ENCODE data around the gene GSN. TPM values are rescaled to one million over a fixed set of nuclear protein-coding genes. Genes with fewer than 3 reads are reported as not detected.
A peak's percentile ranks its signal among the peaks of the same experiment; 100 is the strongest.
"Not testable (repeated sequence)": the region's sequence is repeated elsewhere in the genome, so short reads cannot be mapped to it uniquely, and the experiment has no call there.

GSN gene
- total RNA-seq, 4 donors from 2014 or later = 364 to 571 (median 480) TPM

GRCh38 chr9:121286973-121287741 is 19.2 kb downstream of the GSN start:
- peaks cover 0 to 83% (median 23%) of the 10 kb centered on the region in 4 donors for H3K4me1 ChIP-seq
- H3K4me3 ChIP-seq = peak overlapping the region in 2 of 4 donors; percentile 28 to 37
- DNase-seq = peak in 2 of 3 donors; percentile 85 to 86
- H3K9me3 ChIP-seq = no peaks in the 10 kb centered on the region
- peak in 1 of 2 donors; percentile 50 for TF ChIP-seq POLR2A (IDR thresholded peaks at IDR 0.05)
- TF ChIP-seq CTCF (IDR thresholded peaks at IDR 0.05) = peak in 4 of 6 experiments; percentile 3 to 34 (median 8)
- H3K36me3 ChIP-seq = no peaks in the 10 kb centered on the region
- H3K27me3 ChIP-seq = no peaks in the 10 kb centered on the region
- H3K27ac ChIP-seq = peak overlapping the region; percentile 73 to 99 (median 91)

DNA sequence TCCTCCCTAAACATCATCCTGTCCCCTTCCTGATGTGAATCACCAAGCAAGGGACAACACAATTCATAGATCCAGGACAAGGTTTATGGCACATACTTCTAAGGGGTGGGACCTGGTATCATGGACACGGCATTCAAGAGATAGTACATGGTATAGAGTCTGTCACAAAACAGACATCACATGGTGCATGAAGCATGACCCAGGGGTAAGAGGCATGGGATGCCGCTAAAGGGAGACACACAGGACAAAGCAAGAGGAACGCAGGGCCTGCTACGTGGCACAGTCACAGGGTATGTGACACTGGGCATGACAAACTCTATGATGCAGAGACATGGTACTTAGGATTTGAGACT is 20.7 kb downstream of the GSN start:
- Histone ChIP-seq H3K27me3 (no peaks in the 10 kb centered on the region), H3K36me3 (no peaks in the 10 kb centered on the region), H3K4me3 (peak overlapping the region in 1 of 4 donors; percentile 4), H3K9me3 (no peaks in the 10 kb centered on the region), H3K27ac (peak overlapping the region; percentile 73 to 99 (median 91)), H3K4me1 (peaks cover 0 to 78% (median 18%) of the 10 kb centered on the region in 4 donors)
- TF ChIP-seq POLR2A (IDR thresholded peaks at IDR 0.05) (no peak), CTCF (IDR thresholded peaks at IDR 0.05) (no peak)
- DNase-seq = peak in 2 of 3 donors; percentile 65 to 70

GRCh38 chr9:121289026-121289771 is 21.2 kb downstream of the GSN start:
- TF ChIP-seq CTCF (IDR thresholded peaks at IDR 0.05) (no peak), POLR2A (IDR thresholded peaks at IDR 0.05) (peak in 1 of 2 donors; percentile 23)
- H3K27ac ChIP-seq = peak overlapping the region; percentile 73 to 99 (median 91)

DNA sequence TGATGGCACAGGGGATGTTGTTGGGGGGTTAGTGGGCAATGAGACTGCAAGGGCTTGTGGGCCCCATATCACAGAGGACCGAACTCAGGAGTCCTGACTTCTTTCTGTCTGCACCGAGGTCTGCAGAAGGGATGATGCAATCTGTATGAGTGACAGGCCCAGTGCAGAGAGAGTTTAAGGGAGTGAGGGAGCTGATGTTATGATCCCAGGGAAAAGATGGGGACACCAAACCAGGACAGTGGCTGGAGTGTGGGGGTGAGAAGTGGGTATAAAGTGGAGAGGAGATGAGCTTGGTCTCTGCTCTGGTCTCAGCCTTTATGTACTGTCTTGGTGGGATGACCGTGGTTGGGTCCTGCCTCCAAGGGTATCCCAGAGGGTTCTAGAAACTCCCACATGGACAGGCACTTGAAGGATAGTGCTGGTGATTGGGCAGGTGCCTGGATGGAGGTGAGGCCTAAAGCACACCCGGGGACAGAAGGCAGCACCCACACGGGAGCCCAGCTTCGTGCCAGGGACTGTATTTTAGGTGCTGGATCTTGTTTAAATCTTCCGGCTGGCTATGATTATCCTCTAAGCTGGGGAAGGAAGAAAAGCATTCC is 21.9 kb downstream of the GSN start:
- Histone ChIP-seq H3K27ac (peak overlapping the region; percentile 73 to 99 (median 91)), H3K4me3 (no peak overlapping the region), H3K9me3 (no peaks in the 10 kb centered on the region), H3K4me1 (peaks cover 0 to 75% (median 18%) of the 10 kb centered on the region in 4 donors), H3K27me3 (no peaks in the 10 kb centered on the region), H3K36me3 (no peaks in the 10 kb centered on the region)
- TF ChIP-seq CTCF (IDR thresholded peaks at IDR 0.05) (no peak), POLR2A (IDR thresholded peaks at IDR 0.05) (no peak)
- DNase-seq = peak in 2 of 3 donors; percentile 37 to 43

More at GRCh38 chr9:121289026-121289771, 21.2 kb downstream of the GSN start:
- peak overlapping the region in 1 of 4 donors; percentile 4 for H3K4me3 ChIP-seq
- H3K9me3 ChIP-seq = no peaks in the 10 kb centered on the region
- peaks cover 0 to 75% (median 18%) of the 10 kb centered on the region in 4 donors for H3K4me1 ChIP-seq
- no peaks in the 10 kb centered on the region for H3K27me3 ChIP-seq
- no peaks in the 10 kb centered on the region for H3K36me3 ChIP-seq
- DNase-seq = peak in 2 of 3 donors; percentile 61 to 67

DNA sequence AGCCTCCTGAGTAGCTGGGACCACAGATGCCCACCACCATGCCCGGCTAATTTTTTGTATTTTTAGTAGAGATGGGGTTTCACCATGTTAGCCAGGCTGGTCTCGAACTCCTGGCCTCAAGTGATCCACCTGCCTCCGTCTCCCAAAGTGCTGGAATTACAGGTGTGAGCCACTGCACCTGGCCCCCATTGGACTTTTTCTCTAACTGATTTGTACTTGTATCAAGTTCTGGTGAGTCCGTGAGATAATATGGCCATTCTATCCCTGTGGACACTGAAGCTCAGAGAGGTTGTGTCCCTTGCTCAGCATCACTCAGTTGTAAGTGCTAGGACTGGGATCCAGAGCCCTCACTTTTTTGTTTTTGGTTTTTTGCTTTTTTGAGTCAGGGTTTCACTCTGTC is 23.6 kb downstream of the GSN start:
- H3K4me3 ChIP-seq, H3K27me3 ChIP-seq, H3K9me3 ChIP-seq, H3K36me3 ChIP-seq, H3K27ac ChIP-seq: not testable (repeated sequence)
- DNase-seq = peak in 1 of 3 donors; percentile 25
- H3K4me1 ChIP-seq = peaks cover 0 to 73% (median 17%) of the 10 kb centered on the region in 4 donors

Data from Peyer's patch (tissue), 4 donors.